GM12892 (cell line): ENCODE measurements around the gene CECR2.

ENCODE experiments used
- POLR2A ChIP-seq: IDR thresholded peaks from 2 replicates; pipeline ENCODE4 v1.6.1; 2011; ENCODE audit warnings: low read depth, low read length, control low read depth
- POLR2AphosphoS5 ChIP-seq: IDR thresholded peaks from 2 replicates; pipeline ENCODE4 v1.6.1; 2011; ENCODE audit warnings: low read depth, low read length, control low read depth

DNA sequence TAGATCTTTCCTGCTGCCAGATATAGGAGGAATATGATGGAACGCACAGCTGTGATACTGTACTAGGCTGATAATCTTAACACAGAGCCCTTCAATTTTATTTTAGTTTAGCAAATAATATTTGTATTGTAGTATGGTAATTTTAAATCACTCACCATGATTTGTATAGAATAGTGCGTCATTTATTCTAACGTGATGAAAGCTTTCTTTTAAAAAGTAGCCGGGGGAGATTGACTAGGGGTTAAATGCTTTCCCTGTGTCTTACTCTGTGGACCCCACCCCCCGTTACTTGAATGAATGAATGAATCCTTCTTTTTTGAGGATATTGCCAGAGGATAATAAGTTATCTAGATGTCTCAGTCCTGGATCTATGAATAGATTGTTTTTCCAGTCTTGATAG lies 72.1 kb downstream of the CECR2 start:
- no peak for TF ChIP-seq POLR2A
- TF ChIP-seq POLR2AphosphoS5: no peak
